ENCODE results near the gene PTPDC1. TPM values are rescaled to one million over a fixed set of nuclear protein-coding genes. Genes with fewer than 3 reads are reported as not detected.

PTPDC1 gene
- total and polyA plus RNA-seq, 2 donors (not counting 1 experiment from before 2014, with no cell fraction given): 3.7 to 9.8 TPM

- H2AFZ ChIP-seq (ENCODE audit: insufficient read depth, low read depth, low read length, poor library complexity, severe bottlenecking): no peak overlapping the region
- no peak overlapping the region for H3K9ac ChIP-seq (ENCODE audit: low read length)
- WGBS (ENCODE audit: insufficient coverage): 89% methylated on average over 4 of the region's 9 CpGs
- no peaks in the 10 kb centered on the region for H3K9me3 ChIP-seq (ENCODE audit: control extremely low read depth in 1 of 3, control insufficient read depth in 2 of 3, insufficient read depth in 1 of 3, low read length in 2 of 3)
- intact Hi-C loops (cut with micrococcal nuclease): no loop called here
- no peak overlapping the region for H3K4me2 ChIP-seq (replicated peaks; ENCODE audit: low read depth, low read length, poor library complexity, severe bottlenecking)
- ChIA-PET CTCF (no interaction called here), POLR2A (no interaction called here)
- Mint-ChIP-seq H3K27me3 (no peaks in the 10 kb centered on the region), H3K9me3 (ENCODE audit: insufficient read depth) (no peaks in the 10 kb centered on the region), H3K4me3 (no peak overlapping the region), H3K4me1 (no peaks in the 10 kb centered on the region), H3K27ac (no peak overlapping the region)
- H3K4me3 ChIP-seq (ENCODE audit: control extremely low read depth in 1 of 5, extremely low read depth in 1 of 5, insufficient read depth in 1 of 5, low read depth in 2 of 5, low read length in 4 of 5): no peak overlapping the region
- peaks cover 0 to 7% of the 10 kb centered on the region in 2 experiments for H3K36me3 ChIP-seq (replicated peaks in 1 of 2; ENCODE audit: control extremely low read depth in 1 of 2, control insufficient read depth in 1 of 2, extremely low read depth in 1 of 2, insufficient read depth in 2 of 2, low read length in 1 of 2)
- no peaks in the 10 kb centered on the region for H3K27me3 ChIP-seq (replicated peaks in 1 of 4; ENCODE audit: control extremely low read depth in 1 of 4, control insufficient read depth in 3 of 4, insufficient read depth in 4 of 4, low read length in 3 of 4)
- no peaks in the 10 kb centered on the region for H4K20me1 ChIP-seq (ENCODE audit: control insufficient read depth, insufficient read depth, low read length, poor library complexity, severe bottlenecking)
- no peak for DNase-seq
- ATAC-seq (ENCODE audit: low read depth): no peak
- H3K79me2 ChIP-seq (ENCODE audit: control insufficient read depth, insufficient read depth, low read length): no peaks in the 10 kb centered on the region
- TF ChIP-seq EZH2 (IDR thresholded peaks at IDR 0.05; ENCODE audit: borderline replicate concordance, insufficient read depth, low read depth, low read length, poor library complexity, severe bottlenecking) (no peak), CTCF (IDR thresholded peaks at IDR 0.05) (no peak)
- no peak overlapping the region for H3K27ac ChIP-seq (ENCODE audit: low read length in 2 of 2)
- no peaks in the 10 kb centered on the region for H3K4me1 ChIP-seq (ENCODE audit: control insufficient read depth in 2 of 2, insufficient read depth in 2 of 2, low read length in 2 of 2)
Measured at GRCh38 chr9:94096819-94097577, 12.7 kb downstream of the PTPDC1 start.

GRCh38 chr9:94097788-94098414 lies 13.6 kb downstream of the PTPDC1 start:
- no peak overlapping the region for H3K4me3 Mint-ChIP-seq
- H3K9me3 Mint-ChIP-seq (ENCODE audit: insufficient read depth): no peaks in the 10 kb centered on the region
- Histone ChIP-seq H3K4me2 (replicated peaks; ENCODE audit: low read depth, low read length, poor library complexity, severe bottlenecking) (no peak overlapping the region), H3K4me1 (ENCODE audit: control insufficient read depth in 2 of 2, insufficient read depth in 2 of 2, low read length in 2 of 2) (no peaks in the 10 kb centered on the region), H3K4me3 (ENCODE audit: control extremely low read depth in 1 of 5, extremely low read depth in 1 of 5, insufficient read depth in 1 of 5, low read depth in 2 of 5, low read length in 4 of 5) (no peak overlapping the region), H3K9ac (ENCODE audit: low read length) (no peak overlapping the region), H3K9me3 (ENCODE audit: control extremely low read depth in 1 of 3, control insufficient read depth in 2 of 3, insufficient read depth in 1 of 3, low read length in 2 of 3) (no peaks in the 10 kb centered on the region), H3K27ac (ENCODE audit: low read length in 2 of 2) (no peak overlapping the region), H3K27me3 (replicated peaks in 1 of 4; ENCODE audit: control extremely low read depth in 1 of 4, control insufficient read depth in 3 of 4, insufficient read depth in 4 of 4, low read length in 3 of 4) (no peaks in the 10 kb centered on the region), H2AFZ (ENCODE audit: insufficient read depth, low read depth, low read length, poor library complexity, severe bottlenecking) (no peak overlapping the region), H3K79me2 (ENCODE audit: control insufficient read depth, insufficient read depth, low read length) (no peaks in the 10 kb centered on the region), H4K20me1 (ENCODE audit: control insufficient read depth, insufficient read depth, low read length, poor library complexity, severe bottlenecking) (no peaks in the 10 kb centered on the region), H3K36me3 (replicated peaks in 1 of 2; ENCODE audit: control extremely low read depth in 1 of 2, control insufficient read depth in 1 of 2, extremely low read depth in 1 of 2, insufficient read depth in 2 of 2, low read length in 1 of 2) (peaks cover 0 to 7% of the 10 kb centered on the region in 2 experiments)
- 100% methylated on average over 6 of the region's 6 CpGs for WGBS (ENCODE audit: insufficient coverage)
- no peak for ATAC-seq (ENCODE audit: low read depth)
- no peak overlapping the region for H3K27ac Mint-ChIP-seq
- POLR2A ChIA-PET: no interaction called here
- no peak for TF ChIP-seq EZH2 (IDR thresholded peaks at IDR 0.05; ENCODE audit: borderline replicate concordance, insufficient read depth, low read depth, low read length, poor library complexity, severe bottlenecking)
- no peak for TF ChIP-seq CTCF (IDR thresholded peaks at IDR 0.05)
- H3K27me3 Mint-ChIP-seq: no peaks in the 10 kb centered on the region
- no peaks in the 10 kb centered on the region for H3K4me1 Mint-ChIP-seq
- no peak for DNase-seq
- intact Hi-C loops (cut with micrococcal nuclease): no loop called here
- CTCF ChIA-PET: interaction anchor here (1.4 kb wide), 1 partner anchor 115 kb away, joined by 3 read pairs; no protein-coding TSS in a partner anchor
